Lower leg skin (tissue), 3 donors: ENCODE data around the gene FAM156A.

Experiments
- CTCF ChIP-seq, 3 donors: fragments of 450-650 bp; IDR thresholded peaks; one replicate each; pipeline ENCODE4 v1.5.1; 2016; ENCODE audit warnings: antibody characterized with exemption in 3 of 3, mild to moderate bottlenecking in 3 of 3, moderate library complexity in 2 of 3
- POLR2A ChIP-seq, 2 donors: fragments of 450-650 bp; IDR thresholded peaks; one replicate each; pipeline ENCODE4 v1.6.1; 2016 to 2017; ENCODE audit warnings: antibody characterized with exemption in 2 of 2, mild to moderate bottlenecking in 1 of 2, moderate library complexity in 1 of 2

- TF ChIP-seq CTCF (IDR thresholded peaks at IDR 0.05) (no peak), POLR2A (IDR thresholded peaks at IDR 0.05) (no peak)
These were observed 21.7 kb upstream of the FAM156A start for GRCh38 chrX:52979993-52980392.
